ENCODE data around the gene STK17A. TPM values are rescaled to one million over a fixed set of nuclear protein-coding genes. Genes with fewer than 3 reads are reported as not detected.
"Not testable (repeated sequence)": the region's sequence is repeated elsewhere in the genome, so short reads cannot be mapped to it uniquely, and the experiment has no call there.

The STK17A gene
- total RNA-seq, 1 donor from 2014 or later: 16.1 TPM

GRCh38 chr7:43596426-43596825 lies 13.5 kb downstream of the STK17A start:
- DNase-seq (ENCODE audit: low spot score): not testable (repeated sequence)

GRCh38 chr7:43600056-43600455 lies 17.1 kb downstream of the STK17A start:
- no peak for DNase-seq (ENCODE audit: low spot score)

GRCh38 chr7:43602256-43602655 lies 19.3 kb downstream of the STK17A start:
- DNase-seq (ENCODE audit: low spot score): no peak

GRCh38 chr7:43604251-43604650 lies 21.3 kb downstream of the STK17A start:
- no peak for DNase-seq (ENCODE audit: low spot score)

- DNase-seq (ENCODE audit: low spot score): no peak
These were observed 26.2 kb downstream of the STK17A start for GRCh38 chr7:43609097-43609496.

- DNase-seq (ENCODE audit: low spot score): no peak
These were observed 29.2 kb downstream of the STK17A start for GRCh38 chr7:43612128-43612527.

- no peak for DNase-seq (ENCODE audit: low spot score)
These were observed 30.0 kb downstream of the STK17A start for GRCh38 chr7:43612599-43613589.

- DNase-seq (ENCODE audit: low spot score): no peak
These were observed 32.7 kb downstream of the STK17A start for GRCh38 chr7:43615558-43616145.

- DNase-seq (ENCODE audit: low spot score): no peak
These were observed 34.1 kb downstream of the STK17A start for GRCh38 chr7:43616977-43617376.

- no peak for DNase-seq (ENCODE audit: low spot score)
These were observed 35.2 kb downstream of the STK17A start for GRCh38 chr7:43618073-43618472.

GRCh38 chr7:43619213-43620012 lies 36.5 kb downstream of the STK17A start:
- no peak for DNase-seq (ENCODE audit: low spot score)

GRCh38 chr7:43621729-43622448 lies 39.0 kb downstream of the STK17A start:
- DNase-seq (ENCODE audit: low spot score): no peak

- no peak for DNase-seq (ENCODE audit: low spot score)
These were observed 41.2 kb downstream of the STK17A start for GRCh38 chr7:43624156-43624555.

GRCh38 chr7:43625453-43625852 lies 42.5 kb downstream of the STK17A start:
- DNase-seq (ENCODE audit: low spot score): no peak

GRCh38 chr7:43625980-43626379 lies 43.1 kb downstream of the STK17A start:
- DNase-seq (ENCODE audit: low spot score): no peak

- no peak for DNase-seq (ENCODE audit: low spot score)
These were observed 43.8 kb downstream of the STK17A start for GRCh38 chr7:43626695-43627094.

GRCh38 chr7:43627798-43628197 lies 44.9 kb downstream of the STK17A start:
- not testable (repeated sequence) for DNase-seq (ENCODE audit: low spot score)

- no peak for DNase-seq (ENCODE audit: low spot score)
These were observed 45.5 kb downstream of the STK17A start for GRCh38 chr7:43628431-43628830.

- no peak for DNase-seq (ENCODE audit: low spot score)
These were observed 46.9 kb downstream of the STK17A start for GRCh38 chr7:43629857-43630256.

- no peak for DNase-seq (ENCODE audit: low spot score)
These were observed 47.6 kb downstream of the STK17A start for GRCh38 chr7:43630482-43630881.

- no peak for DNase-seq (ENCODE audit: low spot score)
These were observed 48.7 kb downstream of the STK17A start for GRCh38 chr7:43631559-43631958.

- no peak for DNase-seq (ENCODE audit: low spot score)
These were observed 49.8 kb downstream of the STK17A start for GRCh38 chr7:43632746-43633145.
